DOHH2 (cell line): ENCODE data around the gene PTGDS.

ENCODE experiments used
- H3F3A ChIP-seq: fragments of 200-600 bp; sonication (generic), shearing (Covaris generic); 2 replicates; pipeline ENCODE4 v1.6.0; 2016; ENCODE audit warnings: antibody characterized with exemption, mild to moderate bottlenecking; ENCODE audit not compliant: control insufficient read depth, insufficient read depth
- H3K27ac ChIP-seq: fragments of 200-600 bp; sonication (generic); 2 replicates; pipeline ENCODE4 v1.5.1; 2014; ENCODE audit warnings: low read depth, mild to moderate bottlenecking, low read length, moderate library complexity
- H3K27me3 ChIP-seq: fragments of 200-600 bp; sonication (generic); 2 replicates; pipeline ENCODE4 v1.6.1; 2014; ENCODE audit warnings: mild to moderate bottlenecking, low read length, mixed read lengths; ENCODE audit not compliant: control insufficient read depth
- H3K36me3 ChIP-seq: fragments of 200-600 bp; sonication (generic); 2 replicates; pipeline ENCODE4 v1.6.1; 2014; ENCODE audit warnings: mild to moderate bottlenecking, low read length, moderate library complexity, mixed read lengths; ENCODE audit not compliant: control insufficient read depth
- H3K4me1 ChIP-seq: fragments of 200-600 bp; sonication (generic); 2 replicates; pipeline ENCODE4 v1.6.1; 2014; ENCODE audit warnings: mild to moderate bottlenecking, low read length, mixed read lengths; ENCODE audit not compliant: control insufficient read depth
- H3K4me2 ChIP-seq: fragments of 200-600 bp; sonication (generic); 2 replicates; pipeline ENCODE4 v1.6.0; 2014; ENCODE audit warnings: mild to moderate bottlenecking, low read length, moderate library complexity
- H3K4me3 ChIP-seq: fragments of 200-600 bp; sonication (generic); 2 replicates; pipeline ENCODE4 v1.5.1; 2014; ENCODE audit warnings: mild to moderate bottlenecking, low read length, mixed read lengths
- H3K79me2 ChIP-seq: fragments of 200-600 bp; sonication (generic); 2 replicates; pipeline ENCODE4 v1.6.1; 2014; ENCODE audit warnings: mild to moderate bottlenecking, low read length, mixed read lengths; ENCODE audit not compliant: control insufficient read depth
- H3K9me2 ChIP-seq: fragments of 200-600 bp; sonication (generic); replicated peaks from 2 replicates; pipeline ENCODE4 v1.6.1; 2014; ENCODE audit warnings: mild to moderate bottlenecking, low read length, mixed read lengths; ENCODE audit not compliant: control insufficient read depth
- H3K9me3 ChIP-seq: fragments of 200-600 bp; sonication (generic); 2 replicates; pipeline ENCODE4 v1.6.1; 2014; ENCODE audit warnings: antibody characterized with exemption, low read length, mixed read lengths; ENCODE audit not compliant: control insufficient read depth, insufficient read depth
- H4K20me1 ChIP-seq: fragments of 200-600 bp; sonication (generic); 2 replicates; pipeline ENCODE4 v1.6.0; 2014; ENCODE audit warnings: low read depth, mild to moderate bottlenecking, antibody characterized with exemption, low read length, moderate library complexity; ENCODE audit not compliant: control insufficient read depth, insufficient read depth
- EZH2phosphoT487 ChIP-seq: fragments of 200-600 bp; sonication (generic); IDR thresholded peaks from 2 replicates; pipeline ENCODE4 v1.6.1; 2017; ENCODE audit warnings: borderline replicate concordance, mild to moderate bottlenecking, antibody characterized with exemption, low read length, moderate library complexity, mixed read lengths
- TF ChIP-seq, protein P1 (sequence below): fragments of 200-600 bp; sonication (generic); IDR thresholded peaks from one replicate; pipeline ENCODE4 v1.5.1; 2014; ENCODE audit warnings: antibody characterized with exemption, mild to moderate bottlenecking, low read depth, low read length; ENCODE audit not compliant: poor library complexity, severe bottlenecking

The PTGDS gene

DNA sequence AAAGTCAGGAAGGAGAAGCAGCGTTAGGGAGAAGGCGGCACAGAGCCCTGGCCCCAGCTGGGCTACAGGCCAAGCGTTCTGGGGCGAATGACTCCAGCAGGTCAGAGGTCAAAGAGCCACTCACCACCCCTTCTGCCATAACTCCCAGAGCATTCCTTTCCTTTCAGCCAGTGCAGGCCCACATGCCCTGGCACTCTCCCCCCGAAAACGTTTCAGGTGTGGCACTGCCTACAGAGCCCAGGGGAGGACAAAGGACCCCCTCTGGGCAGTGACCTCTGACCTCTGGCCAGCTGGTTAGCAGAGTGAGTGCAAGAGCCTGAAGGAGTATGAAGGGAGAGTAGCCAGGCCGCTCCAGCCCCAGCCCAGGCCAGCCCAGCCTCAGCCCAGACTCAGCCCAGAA is 45.9 kb downstream of the PTGDS start:
- Histone ChIP-seq H3K27ac (no peak overlapping the region), H4K20me1 (no peaks in the 10 kb centered on the region), H3F3A (no peaks in the 10 kb centered on the region), H3K79me2 (no peaks in the 10 kb centered on the region), H3K27me3 (peaks cover 16% of the 10 kb centered on the region), H3K4me3 (no peak overlapping the region), H3K4me1 (peaks cover 12% of the 10 kb centered on the region), H3K36me3 (no peaks in the 10 kb centered on the region), H3K4me2 (no peak overlapping the region), H3K9me2 (no peaks in the 10 kb centered on the region), H3K9me3 (no peaks in the 10 kb centered on the region)
- no peak for TF ChIP-seq EZH2phosphoT487
- TF ChIP-seq, protein P1, sequence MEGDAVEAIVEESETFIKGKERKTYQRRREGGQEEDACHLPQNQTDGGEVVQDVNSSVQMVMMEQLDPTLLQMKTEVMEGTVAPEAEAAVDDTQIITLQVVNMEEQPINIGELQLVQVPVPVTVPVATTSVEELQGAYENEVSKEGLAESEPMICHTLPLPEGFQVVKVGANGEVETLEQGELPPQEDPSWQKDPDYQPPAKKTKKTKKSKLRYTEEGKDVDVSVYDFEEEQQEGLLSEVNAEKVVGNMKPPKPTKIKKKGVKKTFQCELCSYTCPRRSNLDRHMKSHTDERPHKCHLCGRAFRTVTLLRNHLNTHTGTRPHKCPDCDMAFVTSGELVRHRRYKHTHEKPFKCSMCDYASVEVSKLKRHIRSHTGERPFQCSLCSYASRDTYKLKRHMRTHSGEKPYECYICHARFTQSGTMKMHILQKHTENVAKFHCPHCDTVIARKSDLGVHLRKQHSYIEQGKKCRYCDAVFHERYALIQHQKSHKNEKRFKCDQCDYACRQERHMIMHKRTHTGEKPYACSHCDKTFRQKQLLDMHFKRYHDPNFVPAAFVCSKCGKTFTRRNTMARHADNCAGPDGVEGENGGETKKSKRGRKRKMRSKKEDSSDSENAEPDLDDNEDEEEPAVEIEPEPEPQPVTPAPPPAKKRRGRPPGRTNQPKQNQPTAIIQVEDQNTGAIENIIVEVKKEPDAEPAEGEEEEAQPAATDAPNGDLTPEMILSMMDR = no peak

DNA sequence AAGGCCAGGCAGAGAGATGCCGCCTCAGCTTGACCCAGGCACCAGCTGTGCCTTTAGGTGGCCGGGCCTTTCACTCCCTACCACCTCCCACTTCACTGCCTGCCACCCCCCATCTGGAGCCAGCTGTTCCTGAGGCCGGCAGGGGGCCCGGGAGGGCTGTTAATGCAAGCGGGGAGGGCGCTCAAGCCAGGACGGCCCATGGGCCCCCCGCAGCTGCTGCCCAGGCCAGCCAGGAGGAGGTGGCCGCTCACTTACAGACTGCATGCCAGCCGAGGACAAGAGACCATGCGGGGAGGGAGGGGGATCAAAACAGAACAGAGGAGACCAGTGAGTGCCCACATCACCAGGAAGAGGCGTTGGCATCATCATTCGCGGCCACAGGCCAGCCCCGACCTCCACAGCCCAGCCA is 46.3 kb downstream of the PTGDS start:
- Histone ChIP-seq H4K20me1 (no peaks in the 10 kb centered on the region), H3K4me2 (no peak overlapping the region), H3K27ac (no peak overlapping the region), H3K4me3 (no peak overlapping the region), H3K27me3 (peaks cover 19% of the 10 kb centered on the region), H3K36me3 (no peaks in the 10 kb centered on the region), H3K4me1 (peaks cover 14% of the 10 kb centered on the region), H3K79me2 (no peaks in the 10 kb centered on the region), H3K9me2 (no peaks in the 10 kb centered on the region), H3F3A (no peaks in the 10 kb centered on the region), H3K9me3 (no peaks in the 10 kb centered on the region)
- no peak for TF ChIP-seq EZH2phosphoT487
- TF ChIP-seq, protein P1 = no peak

DNA sequence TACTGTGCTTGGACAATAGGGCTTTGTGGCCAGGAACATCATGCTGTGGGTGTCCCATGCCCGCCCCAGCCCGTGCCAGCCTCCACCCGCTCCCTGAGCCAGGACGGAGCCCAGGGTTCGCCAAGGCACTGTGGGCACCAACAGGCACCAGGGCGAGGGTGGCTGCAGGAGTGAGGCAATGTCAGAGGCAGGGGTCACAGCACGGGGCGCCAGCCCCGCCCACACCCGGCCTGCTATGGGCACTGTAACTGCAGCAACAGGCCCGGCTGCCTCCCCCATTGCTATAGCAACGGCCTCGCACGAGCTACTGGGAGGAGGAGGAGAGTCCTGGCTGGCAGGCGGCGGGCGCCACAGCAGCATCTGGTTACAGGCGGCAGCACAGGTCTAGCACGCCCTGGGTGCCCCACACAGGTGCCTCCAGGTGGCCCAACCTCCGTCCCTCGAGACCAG is 48.2 kb downstream of the PTGDS start:
- Histone ChIP-seq H3K4me2 (peak overlapping the region; percentile 22; the same call in 1 of the 2 replicates), H3K27me3 (peaks cover 34% of the 10 kb centered on the region), H3K9me3 (no peaks in the 10 kb centered on the region), H3K4me3 (no peak overlapping the region), H4K20me1 (no peaks in the 10 kb centered on the region), H3K27ac (no peak overlapping the region), H3K36me3 (no peaks in the 10 kb centered on the region), H3K4me1 (peaks cover 34% of the 10 kb centered on the region), H3K9me2 (no peaks in the 10 kb centered on the region), H3F3A (no peaks in the 10 kb centered on the region), H3K79me2 (no peaks in the 10 kb centered on the region)
- no peak for TF ChIP-seq EZH2phosphoT487
- TF ChIP-seq, protein P1 = no peak
